ENCODE results near the gene LAMB4.

GRCh38 chr7:108134486-108134885 is 4.3 kb upstream of the LAMB4 start:
- TF ChIP-seq, protein P1, sequence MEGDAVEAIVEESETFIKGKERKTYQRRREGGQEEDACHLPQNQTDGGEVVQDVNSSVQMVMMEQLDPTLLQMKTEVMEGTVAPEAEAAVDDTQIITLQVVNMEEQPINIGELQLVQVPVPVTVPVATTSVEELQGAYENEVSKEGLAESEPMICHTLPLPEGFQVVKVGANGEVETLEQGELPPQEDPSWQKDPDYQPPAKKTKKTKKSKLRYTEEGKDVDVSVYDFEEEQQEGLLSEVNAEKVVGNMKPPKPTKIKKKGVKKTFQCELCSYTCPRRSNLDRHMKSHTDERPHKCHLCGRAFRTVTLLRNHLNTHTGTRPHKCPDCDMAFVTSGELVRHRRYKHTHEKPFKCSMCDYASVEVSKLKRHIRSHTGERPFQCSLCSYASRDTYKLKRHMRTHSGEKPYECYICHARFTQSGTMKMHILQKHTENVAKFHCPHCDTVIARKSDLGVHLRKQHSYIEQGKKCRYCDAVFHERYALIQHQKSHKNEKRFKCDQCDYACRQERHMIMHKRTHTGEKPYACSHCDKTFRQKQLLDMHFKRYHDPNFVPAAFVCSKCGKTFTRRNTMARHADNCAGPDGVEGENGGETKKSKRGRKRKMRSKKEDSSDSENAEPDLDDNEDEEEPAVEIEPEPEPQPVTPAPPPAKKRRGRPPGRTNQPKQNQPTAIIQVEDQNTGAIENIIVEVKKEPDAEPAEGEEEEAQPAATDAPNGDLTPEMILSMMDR (IDR thresholded peaks at IDR 0.05; ENCODE audit: low read length) = no peak
- no peak for TF ChIP-seq EZH2 (IDR thresholded peaks at IDR 0.05; ENCODE audit: borderline replicate concordance, low read length)

All from OCI-LY1 (cell line).